ENCODE results near the gene C22orf42.
"Not testable (repeated sequence)": the region's sequence is repeated elsewhere in the genome, so short reads cannot be mapped to it uniquely, and the experiment has no call there.

Gene C22orf42

DNA sequence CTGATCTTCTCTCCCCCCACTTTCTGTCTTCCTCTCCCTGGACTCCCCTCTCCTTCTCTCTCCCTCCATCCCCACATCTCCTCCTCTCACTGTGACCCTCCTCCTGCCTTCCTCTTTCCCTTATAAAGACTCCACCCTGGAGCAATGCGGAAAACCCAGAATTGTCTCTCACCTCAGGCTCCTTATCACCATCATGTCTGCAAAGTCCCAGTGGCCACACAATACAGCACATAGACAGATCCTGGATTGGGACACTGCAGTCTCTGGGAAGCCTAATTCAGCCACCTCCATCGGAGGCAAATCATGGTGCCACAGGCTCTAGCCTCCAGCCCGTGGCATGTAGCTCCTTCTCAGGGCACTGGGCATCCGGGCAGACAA, 43.0 kb upstream of the C22orf42 start:
- no peaks in the 10 kb centered on the region for H3K36me3 ChIP-seq
- peaks cover 51% of the 10 kb centered on the region for H3K27me3 ChIP-seq
- peaks cover 34 to 38% of the 10 kb centered on the region in 2 experiments for H3K4me1 ChIP-seq (ENCODE audit: control insufficient read depth in 1 of 2, insufficient read depth in 1 of 2, low read depth in 1 of 2, low read length in 1 of 2)
- H3K9me3 ChIP-seq = no peaks in the 10 kb centered on the region
- no peak overlapping the region for H3K4me3 ChIP-seq (ENCODE audit: low read depth in 1 of 2, low read length in 1 of 2)
- TF ChIP-seq, protein P1, sequence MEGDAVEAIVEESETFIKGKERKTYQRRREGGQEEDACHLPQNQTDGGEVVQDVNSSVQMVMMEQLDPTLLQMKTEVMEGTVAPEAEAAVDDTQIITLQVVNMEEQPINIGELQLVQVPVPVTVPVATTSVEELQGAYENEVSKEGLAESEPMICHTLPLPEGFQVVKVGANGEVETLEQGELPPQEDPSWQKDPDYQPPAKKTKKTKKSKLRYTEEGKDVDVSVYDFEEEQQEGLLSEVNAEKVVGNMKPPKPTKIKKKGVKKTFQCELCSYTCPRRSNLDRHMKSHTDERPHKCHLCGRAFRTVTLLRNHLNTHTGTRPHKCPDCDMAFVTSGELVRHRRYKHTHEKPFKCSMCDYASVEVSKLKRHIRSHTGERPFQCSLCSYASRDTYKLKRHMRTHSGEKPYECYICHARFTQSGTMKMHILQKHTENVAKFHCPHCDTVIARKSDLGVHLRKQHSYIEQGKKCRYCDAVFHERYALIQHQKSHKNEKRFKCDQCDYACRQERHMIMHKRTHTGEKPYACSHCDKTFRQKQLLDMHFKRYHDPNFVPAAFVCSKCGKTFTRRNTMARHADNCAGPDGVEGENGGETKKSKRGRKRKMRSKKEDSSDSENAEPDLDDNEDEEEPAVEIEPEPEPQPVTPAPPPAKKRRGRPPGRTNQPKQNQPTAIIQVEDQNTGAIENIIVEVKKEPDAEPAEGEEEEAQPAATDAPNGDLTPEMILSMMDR (IDR thresholded peaks at IDR 0.05) = no peak
- no peak overlapping the region for H3K27ac ChIP-seq

DNA sequence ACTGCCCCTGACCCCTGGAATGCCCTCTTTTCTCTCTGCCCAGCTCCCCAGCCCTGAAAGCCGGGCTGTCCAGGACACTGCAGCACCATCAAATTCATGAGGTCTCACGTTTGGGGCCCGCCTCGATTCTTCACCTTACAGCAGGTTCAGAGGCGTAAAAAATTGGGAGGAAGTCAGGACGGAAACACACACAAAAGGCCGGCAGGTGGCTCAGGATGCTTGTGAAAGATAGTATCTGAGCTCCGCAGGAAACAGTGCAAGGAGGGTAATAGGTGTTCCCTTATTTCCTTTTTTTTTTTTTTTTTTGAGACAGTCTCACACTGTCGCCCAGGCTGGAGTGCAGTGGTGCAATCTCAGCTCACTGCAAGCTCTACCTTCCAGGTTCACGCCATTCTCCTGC, 41.6 kb upstream of the C22orf42 start:
- H3K27me3 ChIP-seq = peaks cover 62% of the 10 kb centered on the region
- TF ChIP-seq, protein P1 (IDR thresholded peaks at IDR 0.05) = no peak
- peaks cover 34 to 38% of the 10 kb centered on the region in 2 experiments for H3K4me1 ChIP-seq (ENCODE audit: control insufficient read depth in 1 of 2, insufficient read depth in 1 of 2, low read depth in 1 of 2, low read length in 1 of 2)
- no peak overlapping the region for H3K4me3 ChIP-seq (ENCODE audit: low read depth in 1 of 2, low read length in 1 of 2)
- no peaks in the 10 kb centered on the region for H3K36me3 ChIP-seq
- H3K27ac ChIP-seq = peak overlapping the region; percentile 50
- no peaks in the 10 kb centered on the region for H3K9me3 ChIP-seq

DNA sequence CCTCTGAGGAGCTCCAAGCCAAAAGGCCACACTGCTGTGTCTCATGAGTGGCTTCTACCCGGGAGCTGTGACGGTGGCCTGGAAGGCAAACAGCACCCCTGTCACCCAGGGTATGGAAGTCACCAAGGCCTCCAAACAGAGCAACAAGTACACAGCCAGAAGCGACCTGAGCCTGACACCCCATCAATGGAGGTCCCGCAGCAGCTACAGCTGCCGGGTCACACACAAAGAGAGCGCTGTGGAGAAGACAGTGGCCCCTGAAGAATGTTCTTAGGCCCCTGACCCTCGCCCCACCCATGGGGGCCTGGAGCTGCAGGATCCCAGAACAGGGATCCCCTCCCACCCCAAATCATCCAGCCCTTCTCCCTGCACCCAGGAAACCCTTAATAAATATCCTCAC, 40.9 kb upstream of the C22orf42 start:
- TF ChIP-seq, protein P1 (IDR thresholded peaks at IDR 0.05) = no peak
- peaks cover 34 to 38% of the 10 kb centered on the region in 2 experiments for H3K4me1 ChIP-seq (ENCODE audit: control insufficient read depth in 1 of 2, insufficient read depth in 1 of 2, low read depth in 1 of 2, low read length in 1 of 2)
- H3K9me3 ChIP-seq = no peaks in the 10 kb centered on the region
- no peak overlapping the region for H3K27ac ChIP-seq
- peaks cover 62% of the 10 kb centered on the region for H3K27me3 ChIP-seq
- no peak overlapping the region for H3K4me3 ChIP-seq (ENCODE audit: low read depth in 1 of 2, low read length in 1 of 2)
- no peaks in the 10 kb centered on the region for H3K36me3 ChIP-seq

DNA sequence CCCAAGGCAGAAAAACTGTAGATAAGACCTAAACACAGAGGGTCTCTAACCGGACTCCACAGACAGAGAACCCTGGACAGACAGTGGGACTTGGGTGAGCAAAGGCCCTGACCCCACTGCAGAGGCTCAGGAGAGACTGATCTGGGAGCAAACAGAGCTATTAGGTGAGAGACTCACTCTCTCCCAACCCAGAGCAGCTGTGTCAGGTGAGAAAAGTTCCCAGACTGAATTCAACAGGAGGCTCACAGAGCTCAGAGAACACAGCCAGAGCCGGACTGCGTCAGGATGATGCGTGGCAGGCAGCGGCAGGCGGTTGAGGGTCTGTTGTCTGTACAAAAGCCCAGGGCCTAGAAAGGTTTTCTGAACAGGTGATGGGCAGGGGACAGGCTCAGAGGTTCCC, 40.2 kb upstream of the C22orf42 start:
- no peak overlapping the region for H3K4me3 ChIP-seq (ENCODE audit: low read depth in 1 of 2, low read length in 1 of 2)
- H3K36me3 ChIP-seq = no peaks in the 10 kb centered on the region
- TF ChIP-seq, protein P1 (IDR thresholded peaks at IDR 0.05) = no peak
- H3K27me3 ChIP-seq = peaks cover 61% of the 10 kb centered on the region
- peaks cover 34 to 37% of the 10 kb centered on the region in 2 experiments for H3K4me1 ChIP-seq (ENCODE audit: control insufficient read depth in 1 of 2, insufficient read depth in 1 of 2, low read depth in 1 of 2, low read length in 1 of 2)
- H3K9me3 ChIP-seq = no peaks in the 10 kb centered on the region
- no peak overlapping the region for H3K27ac ChIP-seq

DNA sequence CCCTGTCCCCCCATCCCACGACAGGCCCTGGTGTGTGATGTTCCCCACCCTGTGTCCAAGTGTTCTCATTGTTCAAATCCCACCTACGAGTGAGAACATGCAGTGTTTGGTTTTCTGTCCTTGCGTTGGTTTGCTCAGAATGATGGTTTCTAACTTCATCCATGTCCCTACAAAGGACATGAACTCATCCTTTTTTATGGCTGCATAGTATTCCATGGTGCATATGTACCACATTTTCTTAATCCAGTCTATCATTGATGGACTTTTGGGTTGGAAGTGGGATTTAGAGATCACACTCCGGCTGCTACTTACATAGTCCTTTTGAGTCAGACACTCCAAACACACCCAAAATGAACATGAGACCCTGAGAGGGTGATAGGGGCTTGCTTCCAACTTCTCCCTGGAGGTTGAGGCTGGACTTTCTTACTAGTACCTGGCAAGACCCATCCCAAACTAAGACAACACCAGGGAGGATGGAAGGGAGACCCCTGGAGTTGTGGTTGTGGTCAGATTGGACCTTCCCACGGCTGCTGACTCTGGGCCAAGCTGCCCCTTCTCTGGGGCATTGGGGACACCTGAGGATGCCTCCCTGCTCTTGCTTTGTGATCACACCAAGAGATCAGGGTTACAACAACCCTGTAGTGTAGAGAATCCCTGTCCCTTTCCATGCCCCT, 38.6 kb upstream of the C22orf42 start:
- not testable (repeated sequence) for H3K9me3 ChIP-seq; H3K4me3 ChIP-seq (ENCODE audit: low read depth in 1 of 2, low read length in 1 of 2); H3K27ac ChIP-seq; H3K36me3 ChIP-seq
- H3K27me3 ChIP-seq = peaks cover 53% of the 10 kb centered on the region
- H3K4me1 ChIP-seq (ENCODE audit: control insufficient read depth in 1 of 2, insufficient read depth in 1 of 2, low read depth in 1 of 2, low read length in 1 of 2) = peaks cover 25 to 28% of the 10 kb centered on the region in 2 experiments

DNA sequence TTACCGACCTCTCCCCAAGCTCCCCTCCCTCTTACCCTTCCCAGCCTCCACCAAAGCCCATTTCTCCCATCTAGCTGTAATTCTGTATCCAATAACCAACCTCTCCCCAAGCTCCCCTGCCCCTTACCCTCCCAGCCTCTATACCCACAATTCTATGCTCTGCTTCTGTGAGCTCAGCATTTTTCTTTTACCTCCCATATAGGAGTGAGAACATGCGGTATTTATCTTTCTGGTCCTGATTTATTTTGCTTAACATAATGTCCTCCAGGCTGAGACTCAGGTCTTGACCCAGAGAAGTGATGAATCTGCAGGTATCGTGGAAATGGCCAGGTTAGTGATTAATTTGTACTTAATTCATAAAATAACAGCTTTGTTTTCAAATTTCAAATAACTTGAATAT, 36.8 kb upstream of the C22orf42 start:
- not testable (repeated sequence) for H3K36me3 ChIP-seq
- peaks cover 59% of the 10 kb centered on the region for H3K27me3 ChIP-seq

DNA sequence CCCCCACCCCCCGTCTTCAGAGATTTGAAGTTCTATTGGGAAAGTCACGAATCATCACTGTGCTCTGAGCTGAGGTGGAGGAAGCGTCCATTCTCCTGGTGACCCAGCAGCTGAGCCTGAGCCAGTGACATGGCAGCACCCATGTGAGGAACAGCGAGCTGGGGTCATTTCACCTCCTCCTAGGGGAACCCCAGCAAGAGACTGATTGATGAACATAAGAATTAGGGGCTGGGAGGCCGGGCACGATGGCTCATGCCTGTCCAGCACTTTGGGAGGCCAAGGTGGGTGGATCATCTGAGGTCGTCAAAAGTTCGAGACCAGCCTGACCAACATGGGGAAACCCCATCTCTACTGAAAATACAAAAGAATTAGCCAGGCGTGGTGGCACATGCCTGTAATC, 34.2 kb upstream of the C22orf42 start:
- H3K27me3 ChIP-seq = peaks cover 78% of the 10 kb centered on the region
- not testable (repeated sequence) for H3K9me3 ChIP-seq; H3K4me3 ChIP-seq (ENCODE audit: low read depth in 1 of 2, low read length in 1 of 2); H3K27ac ChIP-seq; H3K4me1 ChIP-seq (ENCODE audit: control insufficient read depth in 1 of 2, insufficient read depth in 1 of 2, low read depth in 1 of 2, low read length in 1 of 2); H3K36me3 ChIP-seq

More for the DNA sequence above, 36.8 kb upstream of the C22orf42 start:
- H3K9me3 ChIP-seq; H3K27ac ChIP-seq; H3K4me3 ChIP-seq (ENCODE audit: low read depth in 1 of 2, low read length in 1 of 2); H3K4me1 ChIP-seq (ENCODE audit: control insufficient read depth in 1 of 2, insufficient read depth in 1 of 2, low read depth in 1 of 2, low read length in 1 of 2): not testable (repeated sequence)

DNA sequence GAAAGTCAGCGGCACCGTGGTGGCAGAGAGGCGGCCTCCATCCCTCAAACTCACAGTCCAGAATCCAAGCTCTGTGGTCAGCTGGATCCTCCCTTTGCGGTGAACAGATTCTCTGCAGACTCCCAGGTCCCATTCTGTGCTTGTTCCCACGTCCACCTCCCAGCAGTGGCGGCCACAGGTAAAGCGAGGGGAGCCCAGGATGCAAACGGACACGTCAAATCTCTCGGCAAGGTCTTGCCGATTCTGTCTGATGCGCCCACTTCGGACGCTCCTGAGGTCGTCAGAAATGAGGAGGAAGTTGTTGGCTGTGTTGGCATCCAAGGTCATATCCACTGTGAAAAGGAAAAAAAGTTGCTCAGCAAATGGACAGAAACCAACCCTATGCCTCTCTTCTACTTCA, 31.9 kb upstream of the C22orf42 start:
- H3K27ac ChIP-seq; H3K4me3 ChIP-seq (ENCODE audit: low read depth in 1 of 2, low read length in 1 of 2); H3K4me1 ChIP-seq (ENCODE audit: control insufficient read depth in 1 of 2, insufficient read depth in 1 of 2, low read depth in 1 of 2, low read length in 1 of 2); H3K36me3 ChIP-seq; H3K9me3 ChIP-seq: not testable (repeated sequence)
- peaks cover 56% of the 10 kb centered on the region for H3K27me3 ChIP-seq

Data from neutrophil (primary cell).